Activated T-helper 9 cell treated with anti-CD3 and anti-CD28 coated beads, Interleukin-2, amount 50 U/mL, for 16 hours (primary cell): Measurements from ENCODE around the gene ANXA2.
"Not testable (repeated sequence)": the region's sequence is repeated elsewhere in the genome, so short reads cannot be mapped to it uniquely, and the experiment has no call there.

Experiments
- DNase-seq: peaks from one replicate; pipeline ENCODE4 v3.0.0-alpha.2; 2020; ENCODE audit warnings: low read depth

ANXA2 gene

DNA sequence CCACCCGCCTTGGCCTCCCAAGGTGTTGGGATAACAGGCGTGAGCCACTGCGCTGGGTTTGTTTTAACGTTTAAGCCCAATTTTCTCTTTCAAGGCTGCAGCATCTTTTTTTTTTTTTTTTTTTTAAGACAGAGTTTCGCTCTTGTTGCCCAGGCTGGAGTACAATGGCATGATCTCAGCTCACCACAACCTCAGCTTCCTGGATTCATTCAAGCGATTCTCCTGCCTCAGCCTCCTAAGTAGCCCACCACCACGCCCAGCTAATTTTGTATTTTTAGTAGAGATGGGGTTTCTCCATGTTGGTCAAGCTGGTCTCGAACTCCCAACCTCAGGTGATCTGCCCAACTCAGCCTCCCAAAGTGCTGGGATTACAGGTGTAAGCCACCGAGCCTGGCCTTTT lies 12.6 kb upstream of the ANXA2 start:
- not testable (repeated sequence) for DNase-seq

GRCh38 chr15:60408463-60408981 lies 10.7 kb upstream of the ANXA2 start:
- no peak for DNase-seq

- DNase-seq: no peak
These were observed 9.6 kb upstream of the ANXA2 start for GRCh38 chr15:60407415-60407805.

GRCh38 chr15:60406513-60407414 lies 9.0 kb upstream of the ANXA2 start:
- no peak for DNase-seq

DNA sequence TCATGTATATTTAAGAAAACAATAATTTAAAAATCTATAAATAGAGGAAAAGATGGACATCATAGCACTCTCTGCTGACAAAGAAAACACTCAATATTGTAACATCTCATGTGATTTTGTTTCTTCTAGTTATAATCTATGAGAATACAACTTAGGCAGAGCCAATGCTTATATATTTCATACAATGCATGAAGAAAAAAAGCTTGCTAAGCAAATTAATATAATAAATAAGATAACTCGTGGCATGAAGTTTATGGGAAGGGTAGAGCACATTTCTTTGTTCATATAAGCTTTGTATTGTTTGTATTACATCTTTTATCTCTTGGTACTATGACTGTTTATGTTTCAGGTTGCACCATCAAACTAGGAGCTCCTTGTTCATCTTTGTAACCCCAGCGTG lies 7.6 kb upstream of the ANXA2 start:
- no peak for DNase-seq

DNA sequence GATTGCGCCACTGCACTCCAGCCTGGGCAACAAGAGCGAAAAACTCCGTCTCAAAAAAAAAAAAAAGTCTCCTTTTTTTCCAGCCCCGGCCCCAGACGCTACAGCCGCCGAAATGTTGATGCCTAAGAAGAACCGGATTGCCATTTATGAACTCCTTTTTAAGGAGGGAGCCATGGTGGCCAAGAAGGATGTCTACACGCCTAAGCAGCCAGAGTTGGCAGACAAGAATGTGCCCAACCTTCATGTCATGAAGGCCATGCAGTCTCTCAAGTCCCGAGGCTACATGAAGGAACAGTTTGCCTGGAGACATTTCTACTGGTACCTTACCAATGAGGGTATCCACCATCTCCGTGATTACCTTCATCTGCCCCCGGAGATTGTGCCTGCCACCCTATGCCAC lies 6.6 kb upstream of the ANXA2 start:
- not testable (repeated sequence) for DNase-seq

DNA sequence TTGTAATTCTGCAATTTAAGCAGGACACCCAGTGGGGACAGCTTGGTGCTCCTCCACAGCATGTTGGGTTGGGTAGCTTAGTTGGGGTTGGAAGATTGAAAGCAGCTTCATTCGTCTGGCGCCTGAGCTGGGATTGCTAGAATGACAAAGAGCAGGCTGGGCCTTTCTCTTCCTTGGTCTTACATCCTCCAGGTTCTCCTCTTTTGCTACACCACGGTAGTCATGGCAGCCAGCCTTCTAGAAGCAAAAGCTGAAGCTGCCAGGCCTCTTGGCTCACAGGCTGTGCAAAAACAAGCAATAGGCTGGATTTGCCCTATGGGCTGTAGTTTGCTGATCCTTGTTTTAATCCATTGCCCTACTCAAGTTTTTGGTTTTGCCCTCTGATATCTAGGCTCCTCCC lies 3.2 kb upstream of the ANXA2 start:
- DNase-seq: no peak

DNA sequence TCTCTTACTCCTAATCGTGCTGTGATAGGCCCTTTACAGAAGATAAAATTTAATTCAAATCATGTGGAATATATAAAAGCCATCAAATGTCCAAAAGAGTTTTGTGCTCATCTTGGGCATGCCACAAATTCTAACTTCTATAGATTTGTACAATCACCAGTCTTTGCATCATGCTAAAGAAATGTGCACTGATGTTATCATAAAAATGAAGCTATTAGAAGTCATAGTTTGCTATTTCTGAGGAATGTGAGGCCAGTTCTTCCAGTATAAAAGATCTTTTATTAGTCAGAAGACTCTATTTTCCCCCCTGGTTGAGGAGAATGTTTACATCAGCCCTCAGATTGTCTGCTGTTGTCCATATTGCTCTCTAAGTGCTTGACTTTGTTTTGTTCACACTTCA lies 2.1 kb upstream of the ANXA2 start:
- no peak for DNase-seq

- DNase-seq: no peak
These were observed 1.6 kb upstream of the ANXA2 start for GRCh38 chr15:60399246-60399915.

GRCh38 chr15:60396958-60397771 lies 621 bp downstream of the ANXA2 start:
- peak; percentile 45 for DNase-seq

GRCh38 chr15:60396560-60396957 lies 1.2 kb downstream of the ANXA2 start:
- no peak for DNase-seq

GRCh38 chr15:60396100-60396499 lies 1.7 kb downstream of the ANXA2 start:
- no peak for DNase-seq

- no peak for DNase-seq
These were observed 2.3 kb downstream of the ANXA2 start for GRCh38 chr15:60395276-60396011.

DNA sequence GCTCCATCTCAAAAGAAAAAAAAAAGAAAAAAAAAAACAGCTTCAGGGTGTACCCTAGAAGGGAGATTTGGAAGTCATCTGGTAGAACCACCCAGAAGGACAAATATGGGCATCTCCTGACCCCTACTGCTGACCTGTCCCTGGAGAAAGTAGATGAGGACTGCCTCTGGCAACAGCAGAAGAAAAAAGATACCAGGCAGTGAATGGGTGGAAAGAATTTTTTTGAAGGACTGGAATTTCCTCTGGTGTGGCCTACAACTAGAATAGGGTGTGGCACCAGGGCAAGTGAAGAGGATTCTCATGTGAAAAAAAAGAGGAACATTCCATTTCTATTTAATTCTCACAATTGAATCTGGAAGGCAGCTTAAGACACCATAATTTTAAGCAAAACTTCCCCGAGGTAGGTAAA lies 3.1 kb downstream of the ANXA2 start:
- DNase-seq: no peak

- no peak for DNase-seq
These were observed 4.6 kb downstream of the ANXA2 start for GRCh38 chr15:60392986-60393790.

- DNase-seq: no peak
These were observed 5.2 kb downstream of the ANXA2 start for GRCh38 chr15:60392601-60392985.

DNA sequence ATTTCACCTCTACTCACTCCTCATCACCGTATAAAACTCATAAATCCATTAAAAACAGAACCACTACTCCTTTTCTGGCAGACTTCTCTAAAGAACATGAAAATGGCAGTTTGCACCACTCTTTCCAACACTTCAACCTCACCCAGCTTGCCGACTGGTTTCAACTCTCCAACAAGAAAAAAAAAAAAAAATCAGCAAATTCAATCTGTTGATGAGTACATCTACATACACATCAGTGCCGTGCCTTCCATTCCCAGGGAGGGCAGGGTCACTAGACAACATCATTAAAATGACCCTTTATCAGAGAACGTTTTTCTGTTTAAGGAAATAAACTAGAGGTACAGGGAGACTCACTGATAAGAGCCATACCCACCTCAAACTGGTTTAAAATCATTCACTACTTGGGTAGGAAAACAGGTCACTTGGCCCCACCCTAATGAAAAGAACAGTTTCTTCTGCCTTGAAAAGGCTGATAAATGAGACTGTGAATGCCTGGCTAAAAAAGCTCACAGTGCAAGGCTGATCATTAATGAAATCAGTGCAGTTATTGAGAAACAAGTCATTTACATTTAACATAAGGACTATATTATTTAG lies 6.0 kb downstream of the ANXA2 start:
- no peak for DNase-seq

GRCh38 chr15:60390871-60391501 lies 6.8 kb downstream of the ANXA2 start:
- DNase-seq: no peak

DNA sequence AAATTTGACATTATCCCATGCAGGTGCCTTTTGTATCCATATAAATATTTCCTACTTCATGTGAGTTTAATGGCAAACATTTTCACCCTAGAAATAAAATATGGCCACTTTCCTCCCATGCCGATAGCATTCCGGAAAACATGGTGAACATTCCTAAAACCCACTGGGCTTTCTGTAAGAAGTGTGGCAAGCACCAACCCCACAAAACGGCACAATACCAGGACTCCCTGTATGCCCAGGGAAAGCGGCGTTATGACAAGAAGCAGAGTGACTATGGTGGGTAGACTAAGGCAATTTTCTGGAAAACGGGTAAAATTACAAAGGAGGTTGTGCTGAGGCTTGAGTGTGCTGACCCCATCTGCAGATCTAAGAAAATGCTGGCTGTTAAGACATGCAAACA lies 7.6 kb downstream of the ANXA2 start:
- no peak for DNase-seq
